Ishikawa (cell line): ENCODE measurements around the gene HIPK1.

ENCODE experiments used
- CEBPB ChIP-seq: IDR thresholded peaks from 2 replicates; pipeline ENCODE4 v1.6.1; 2012
- CREB1 ChIP-seq: IDR thresholded peaks from 2 replicates; pipeline ENCODE4 v1.6.1; 2012; ENCODE audit warnings: low read depth
- EGR1 ChIP-seq: IDR thresholded peaks from 2 replicates; pipeline ENCODE4 v1.6.1; 2012
- EP300 ChIP-seq: IDR thresholded peaks from 2 replicates; pipeline ENCODE4 v1.6.1; 2012; ENCODE audit warnings: borderline replicate concordance
- FOXM1 ChIP-seq: IDR thresholded peaks from 2 replicates; pipeline ENCODE4 v1.6.1; 2012; ENCODE audit warnings: low read depth, borderline replicate concordance
- NFIC ChIP-seq: IDR thresholded peaks from 2 replicates; pipeline ENCODE4 v1.6.1; 2012
- RAD21 ChIP-seq: IDR thresholded peaks from 2 replicates; pipeline ENCODE4 v1.6.1; 2012; ENCODE audit warnings: low read depth
- REST ChIP-seq: IDR thresholded peaks from 2 replicates; pipeline ENCODE4 v1.6.1; 2012; ENCODE audit warnings: low read depth, mild to moderate bottlenecking
- TAF1 ChIP-seq: IDR thresholded peaks from 2 replicates; pipeline ENCODE4 v1.6.1; 2012; ENCODE audit warnings: low read depth, mild to moderate bottlenecking
- TCF12 ChIP-seq: IDR thresholded peaks from 2 replicates; pipeline ENCODE4 v1.6.1; 2012; ENCODE audit warnings: low read depth
- TEAD4 ChIP-seq: IDR thresholded peaks from 2 replicates; pipeline ENCODE4 v1.6.1; 2012
- YY1 ChIP-seq: IDR thresholded peaks from 2 replicates; pipeline ENCODE4 v1.6.1; 2012; ENCODE audit warnings: low read depth
- ZBTB7A ChIP-seq: IDR thresholded peaks from 2 replicates; pipeline ENCODE4 v1.6.1; 2012; ENCODE audit warnings: low read depth
- TF ChIP-seq, protein P1 (sequence below): IDR thresholded peaks from 2 replicates; pipeline ENCODE4 v1.6.1; 2012
- TF ChIP-seq, protein P2 (sequence below): IDR thresholded peaks from 2 replicates; pipeline ENCODE4 v1.6.1; 2012

HIPK1 gene

DNA sequence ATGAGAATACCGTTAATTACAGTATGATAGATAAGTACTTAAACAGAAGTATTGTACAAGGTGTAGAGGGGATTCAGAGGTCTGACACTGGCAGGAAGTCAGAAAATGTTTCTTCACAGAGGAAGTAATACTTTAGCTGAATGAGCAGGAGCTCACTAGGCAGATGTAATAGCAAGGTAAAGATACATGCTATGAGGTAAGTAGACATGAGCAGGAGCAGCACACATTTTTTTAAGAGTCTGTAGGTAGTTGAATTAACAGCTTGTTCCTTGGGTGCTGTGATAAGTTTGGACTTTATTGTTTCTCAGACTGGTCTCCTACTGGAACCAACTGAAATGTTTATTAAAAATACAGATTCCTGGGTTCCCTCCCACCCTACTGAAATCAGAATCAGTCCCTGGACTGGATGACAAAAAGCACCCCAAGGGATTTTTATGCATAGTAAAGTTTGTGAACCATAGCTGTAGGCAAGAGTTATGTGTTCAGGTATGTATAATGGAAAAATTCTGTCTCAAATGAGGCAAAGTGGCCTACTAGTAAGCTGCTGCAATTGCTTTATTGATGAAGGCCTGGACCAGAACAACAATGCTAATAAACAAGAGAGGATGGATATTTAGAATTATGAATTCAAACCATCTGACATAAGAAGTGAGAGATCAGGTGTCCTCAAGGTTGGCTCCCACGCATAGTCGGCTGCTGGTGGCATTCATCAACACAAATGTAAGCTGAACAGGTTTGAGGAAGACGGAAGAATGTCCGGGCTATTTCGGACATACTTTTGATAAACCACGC, 25.4 kb upstream of the HIPK1 start:
- TF ChIP-seq TCF12 = no peak
- TF ChIP-seq REST = no peak
- TF ChIP-seq RAD21 = no peak
- TF ChIP-seq NFIC = no peak

- TF ChIP-seq TAF1 (no peak), YY1 (no peak), EP300 (no peak), RAD21 (no peak), TCF12 (no peak), ZBTB7A (no peak), TEAD4 (no peak), FOXM1 (no peak), EGR1 (no peak), REST (no peak), CREB1 (no peak), NFIC (no peak), CEBPB (no peak)
- TF ChIP-seq, protein P1, sequence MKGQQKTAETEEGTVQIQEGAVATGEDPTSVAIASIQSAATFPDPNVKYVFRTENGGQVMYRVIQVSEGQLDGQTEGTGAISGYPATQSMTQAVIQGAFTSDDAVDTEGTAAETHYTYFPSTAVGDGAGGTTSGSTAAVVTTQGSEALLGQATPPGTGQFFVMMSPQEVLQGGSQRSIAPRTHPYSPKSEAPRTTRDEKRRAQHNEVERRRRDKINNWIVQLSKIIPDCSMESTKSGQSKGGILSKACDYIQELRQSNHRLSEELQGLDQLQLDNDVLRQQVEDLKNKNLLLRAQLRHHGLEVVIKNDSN = no peak
- TF ChIP-seq, protein P2, sequence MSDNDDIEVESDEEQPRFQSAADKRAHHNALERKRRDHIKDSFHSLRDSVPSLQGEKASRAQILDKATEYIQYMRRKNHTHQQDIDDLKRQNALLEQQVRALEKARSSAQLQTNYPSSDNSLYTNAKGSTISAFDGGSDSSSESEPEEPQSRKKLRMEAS = no peak; the same call in 1 of the 2 replicates
These were observed 24.8 kb upstream of the HIPK1 start for GRCh38 chr1:113904293-113904673.

GRCh38 chr1:113904674-113905434, 24.3 kb upstream of the HIPK1 start, which contains the start of the genes AP4B1 and DCLRE1B:
AP4B1 (minus strand) TSS chr1:113904799; CDS start chr1:113904717, 82 bp downstream.
DCLRE1B (plus strand) TSS chr1:113905326; CDS start chr1:113905587, 261 bp downstream.
- TF ChIP-seq TCF12 = peak; percentile 76
- TF ChIP-seq, protein P2 = no peak; the same call in none of the 2 replicates
- 0 out of 2 replicates have a peak, but pooled peaks have one; percentile 59 for TF ChIP-seq ZBTB7A
- peak; percentile 34; the same call in 1 of the 2 replicates for TF ChIP-seq TEAD4
- peak; percentile 80 for TF ChIP-seq YY1
- TF ChIP-seq CEBPB = no peak
- no peak for TF ChIP-seq EP300
- peak; percentile 22; the same call in 1 of the 2 replicates for TF ChIP-seq CREB1
- TF ChIP-seq FOXM1 = no peak
- TF ChIP-seq RAD21 = peak; percentile 69
- no peak for TF ChIP-seq REST
- TF ChIP-seq EGR1 = 0 out of 2 replicates have a peak, but pooled peaks have one; percentile 26
- TF ChIP-seq, protein P1 = no peak
- peak; percentile 62; the same call in 1 of the 2 replicates for TF ChIP-seq TAF1
- 0 out of 2 replicates have a peak, but pooled peaks have one; percentile 9 for TF ChIP-seq NFIC
